Common myeloid progenitor, CD34-positive (primary cell): ENCODE data around the gene CTTNBP2NL.
"Not testable (repeated sequence)": the region's sequence is repeated elsewhere in the genome, so short reads cannot be mapped to it uniquely, and the experiment has no call there.

Source experiments
- CTCF ChIA-PET: fragments of 350-600 bp; sonication (Branson Sonifier 250); formaldehyde crosslinking; loops from one replicate; lab custom pipeline; 2021; ENCODE audit warnings: antibody characterized with exemption; lab: Charles Lee
- POLR2A ChIA-PET: fragments of 350-600 bp; sonication (Branson Sonifier 250); formaldehyde crosslinking; loops from one replicate; lab custom pipeline; 2021; ENCODE audit warnings: antibody characterized with exemption; lab: Charles Lee
- DNase-seq, 3 donors: peaks; one replicate each; pipeline versions ENCODE4 v3.0.0 to v3.0.0-alpha.2; 2013
- H3K27ac ChIP-seq, 2 experiments: 1 replicate in 1 of 2; 2 replicates in 1 of 2; pipeline ENCODE4 v1.7.0; 2013; ENCODE audit warnings: inconsistent platforms in 2 of 2, low read length in 2 of 2, mild to moderate bottlenecking in 2 of 2, low read depth in 1 of 2, moderate library complexity in 1 of 2; ENCODE audit not compliant: severe bottlenecking in 2 of 2, insufficient read depth in 1 of 2, poor library complexity in 1 of 2
- H3K27me3 ChIP-seq, 5 experiments: replicated peaks in 2 of 5; 1 replicate in 3 of 5; 2 replicates in 2 of 5; pipeline versions ENCODE4 v1.6.1 to v1.7.0; 2013; ENCODE audit warnings: low read length in 4 of 5, mild to moderate bottlenecking in 2 of 5, moderate library complexity in 2 of 5, inconsistent platforms in 1 of 5; ENCODE audit not compliant: insufficient read depth in 5 of 5, control insufficient read depth in 4 of 5
- H3K36me3 ChIP-seq, 4 experiments: 1 replicate in 2 of 4; 2 replicates in 2 of 4; pipeline versions ENCODE4 v1.6.1 to v1.7.0; 2013; ENCODE audit warnings: low read length in 3 of 4, control low read depth in 1 of 4, mild to moderate bottlenecking in 1 of 4; ENCODE audit not compliant: control insufficient read depth in 4 of 4, insufficient read depth in 4 of 4
- H3K4me1 ChIP-seq, 4 experiments: 1 replicate in 3 of 4; 2 replicates in 1 of 4; pipeline versions ENCODE4 v1.6.1 to v1.7.1; 2013; ENCODE audit warnings: low read length in 3 of 4, mild to moderate bottlenecking in 3 of 4, control low read depth in 1 of 4, inconsistent platforms in 1 of 4, moderate library complexity in 1 of 4; ENCODE audit not compliant: control insufficient read depth in 4 of 4, insufficient read depth in 4 of 4; ENCODE audit errors: control extremely low read depth in 1 of 4
- H3K4me3 ChIP-seq, 7 experiments: 1 replicate in 4 of 7; 2 replicates in 3 of 7; pipeline versions ENCODE4 v1.5.1 to v1.7.0; 2013; ENCODE audit warnings: mild to moderate bottlenecking in 7 of 7, low read length in 6 of 7, moderate library complexity in 6 of 7, inconsistent platforms in 2 of 7, low read depth in 2 of 7, control low read depth in 1 of 7; ENCODE audit not compliant: insufficient read depth in 4 of 7, control insufficient read depth in 1 of 7; ENCODE audit errors: extremely low read depth in 1 of 7
- H3K9me3 ChIP-seq, 5 experiments: 1 replicate in 4 of 5; 2 replicates in 1 of 5; pipeline versions ENCODE4 v1.6.1 to v1.7.1; 2013; ENCODE audit warnings: low read length in 4 of 5, mild to moderate bottlenecking in 2 of 5, inconsistent platforms in 1 of 5, low read depth in 1 of 5, moderate library complexity in 1 of 5; ENCODE audit not compliant: control insufficient read depth in 4 of 5, insufficient read depth in 2 of 5; ENCODE audit errors: control extremely low read depth in 1 of 5
- WGBS: methylation state at CpG from one replicate; pipeline ENCODE4 v1.1.5; 2013; ENCODE audit not compliant: insufficient coverage; 5-methylcytosine and 5-hydroxymethylcytosine counted together

Gene CTTNBP2NL

DNA sequence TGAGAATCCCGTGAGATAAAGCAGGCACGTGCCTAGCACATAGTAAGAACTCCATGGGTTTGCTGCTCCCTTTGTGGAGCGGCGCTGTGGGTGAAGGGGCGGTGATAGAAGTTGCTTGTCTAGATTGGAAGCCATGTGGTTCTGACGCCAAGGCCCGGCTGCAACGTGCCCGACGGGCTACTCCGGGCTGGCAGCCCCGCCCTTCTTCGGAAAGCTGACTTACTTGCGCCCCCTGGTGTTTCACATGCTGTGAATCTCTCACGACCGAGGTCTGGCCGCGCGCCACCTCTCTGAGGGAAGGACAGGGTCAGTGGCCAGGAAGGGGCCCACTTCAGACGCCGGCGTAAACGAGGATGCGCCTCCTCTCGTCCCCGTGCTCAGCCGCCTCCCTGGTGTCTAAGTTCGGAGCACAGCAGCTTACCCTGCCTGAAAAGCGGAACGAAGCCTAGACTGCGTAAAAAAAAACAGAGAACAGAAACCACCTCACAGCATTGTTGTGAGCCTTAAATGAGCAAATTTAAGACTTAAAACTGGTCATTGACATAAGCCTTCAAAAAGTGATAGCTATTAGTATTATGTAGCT, 70.2 kb downstream of the CTTNBP2NL start:
- Histone ChIP-seq H3K4me3 (peak overlapping the region; percentile 20 to 83 (median 66)), H3K4me1 (peaks cover 0 to 9% (median 7%) of the 10 kb centered on the region in 4 experiments), H3K9me3 (no peaks in the 10 kb centered on the region), H3K36me3 (no peaks in the 10 kb centered on the region), H3K27me3 (no peaks in the 10 kb centered on the region), H3K27ac (no peak overlapping the region)
- POLR2A ChIA-PET, result interaction anchor here (1.3 kb wide), 1 partner anchor 75 kb away, joined by 3 read pairs; no protein-coding TSS in a partner anchor
- CTCF ChIA-PET, result interaction anchor here (0.7 to 9.7 kb wide), 17 partner anchors 10 to 158 kb away, joined by 3 to 78 read pairs (median 3); partner anchors contain the start of genes CTTNBP2NL and ST7L
- 2% methylated on average over 30 of the region's 31 CpGs for WGBS
- DNase-seq, result peak; percentile 90 to 93 (median 93)

- H3K27me3 ChIP-seq, H3K4me1 ChIP-seq, H3K27ac ChIP-seq, POLR2A ChIA-PET, H3K4me3 ChIP-seq, H3K9me3 ChIP-seq, H3K36me3 ChIP-seq, DNase-seq: not testable (repeated sequence)
- 93% methylated on average over 2 of the region's 7 CpGs for WGBS
- CTCF ChIA-PET, result interaction anchor here (9.7 kb wide), 1 partner anchor 80 kb away, joined by 78 read pairs; no protein-coding TSS in a partner anchor
Measured at GRCh38 chr1:112470324-112470723, 74.3 kb downstream of the CTTNBP2NL start.

GRCh38 chr1:112470966-112471365, 75.0 kb downstream of the CTTNBP2NL start:
- Histone ChIP-seq H3K4me1 (peaks cover 0 to 9% (median 6%) of the 10 kb centered on the region in 4 experiments), H3K36me3 (no peaks in the 10 kb centered on the region), H3K27ac (no peak overlapping the region), H3K27me3 (peaks cover 0 to 3% (median 0%) of the 10 kb centered on the region in 5 experiments), H3K9me3 (no peaks in the 10 kb centered on the region), H3K4me3 (no peak overlapping the region)
- DNase-seq, result no peak
- ChIA-PET CTCF (no interaction called here), POLR2A (no interaction called here)
- WGBS, result no CpG with 5 or more reads among the region's 3 CpGs

DNA sequence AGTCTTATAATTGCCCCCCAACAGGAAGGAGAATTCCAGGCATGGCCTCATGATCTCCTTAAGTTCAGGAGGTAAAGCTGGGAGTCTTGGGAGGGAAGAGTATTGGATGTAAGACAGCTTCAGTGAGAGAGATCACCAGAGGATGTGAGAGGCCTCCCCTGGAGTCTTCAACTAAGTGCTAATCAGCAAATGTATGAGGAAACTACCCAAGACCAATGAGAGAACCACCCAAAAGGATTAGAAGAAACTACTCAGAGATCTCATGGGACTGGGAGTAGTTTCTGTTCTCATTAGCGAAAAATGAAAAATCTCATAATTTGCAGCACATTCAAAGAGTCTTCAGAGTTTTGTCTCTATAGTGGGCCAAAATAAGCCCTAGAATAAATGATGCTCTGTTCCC, 76.1 kb downstream of the CTTNBP2NL start:
- no peaks in the 10 kb centered on the region for H3K36me3 ChIP-seq
- no peak for DNase-seq
- peaks cover 0 to 3% (median 0%) of the 10 kb centered on the region in 5 experiments for H3K27me3 ChIP-seq
- ChIA-PET CTCF (interaction anchor here (1.4 kb wide), 1 partner anchor 81 kb away, joined by 4 read pairs; no protein-coding TSS in a partner anchor), POLR2A (no interaction called here)
- H3K27ac ChIP-seq, result no peak overlapping the region
- H3K9me3 ChIP-seq, result peaks cover 0 to 7% (median 2%) of the 10 kb centered on the region in 5 experiments
- H3K4me1 ChIP-seq, result no peaks in the 10 kb centered on the region
- no peak overlapping the region for H3K4me3 ChIP-seq
- WGBS, result no CpG with 5 or more reads among the region's 1 CpG

DNA sequence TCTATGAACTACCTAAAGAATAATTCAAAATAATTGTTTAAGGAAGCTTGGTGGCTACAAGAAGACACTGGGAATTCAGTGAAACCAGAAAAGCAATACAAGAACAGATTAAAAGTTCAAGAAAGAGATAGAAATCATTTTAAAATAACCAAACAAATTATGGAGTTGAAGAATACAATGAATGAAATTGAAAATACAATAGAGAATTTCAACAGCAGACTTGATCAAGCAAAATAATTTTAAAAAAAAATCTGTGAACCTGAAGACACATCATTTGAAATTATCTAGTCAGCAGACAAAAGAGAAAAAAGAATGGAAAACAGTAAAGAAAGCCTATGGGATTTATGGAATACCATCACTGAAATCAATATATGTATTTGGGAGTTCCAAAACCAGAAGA, 81.5 kb downstream of the CTTNBP2NL start:
- ChIA-PET CTCF (interaction anchor here (3.0 kb wide), 1 partner anchor 12 kb away, joined by 12 read pairs; no protein-coding TSS in a partner anchor), POLR2A (no interaction called here)
- no peaks in the 10 kb centered on the region for H3K4me1 ChIP-seq
- no peaks in the 10 kb centered on the region for H3K27me3 ChIP-seq
- DNase-seq, result no peak
- no peaks in the 10 kb centered on the region for H3K36me3 ChIP-seq
- H3K4me3 ChIP-seq, result no peak overlapping the region
- peaks cover 3 to 24% (median 5%) of the 10 kb centered on the region in 5 experiments for H3K9me3 ChIP-seq
- H3K27ac ChIP-seq, result no peak overlapping the region

- Histone ChIP-seq H3K36me3 (no peaks in the 10 kb centered on the region), H3K4me1 (no peaks in the 10 kb centered on the region), H3K9me3 (peaks cover 3 to 24% (median 5%) of the 10 kb centered on the region in 5 experiments), H3K27ac (no peak overlapping the region), H3K27me3 (no peaks in the 10 kb centered on the region), H3K4me3 (no peak overlapping the region)
- POLR2A ChIA-PET, result no interaction called here
- WGBS, result no CpG with 5 or more reads among the region's 1 CpG
- no peak for DNase-seq
- CTCF ChIA-PET, result no interaction called here
Measured at GRCh38 chr1:112478314-112478713, 82.3 kb downstream of the CTTNBP2NL start.

DNA sequence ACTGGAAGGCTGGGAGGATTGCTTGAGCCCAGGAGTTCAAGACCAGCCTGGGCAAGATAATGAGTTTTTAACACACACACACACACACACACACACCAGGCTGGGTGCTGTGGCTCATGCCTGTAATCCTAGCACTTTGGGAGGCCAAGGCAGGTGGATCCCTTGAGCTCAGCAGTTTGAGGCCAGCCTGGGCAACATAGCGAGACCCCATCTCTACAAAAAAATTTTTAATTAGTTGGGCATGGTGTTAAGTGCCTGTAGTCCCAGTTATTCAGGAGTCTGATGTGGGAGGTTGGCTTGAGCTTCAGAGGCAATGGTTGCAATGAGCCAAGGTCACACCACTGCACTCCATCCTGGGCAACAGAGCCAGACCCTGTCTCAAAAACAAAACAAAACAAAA, 90.0 kb downstream of the CTTNBP2NL start:
- H3K4me3 ChIP-seq, H3K36me3 ChIP-seq, DNase-seq, H3K9me3 ChIP-seq, POLR2A ChIA-PET, H3K4me1 ChIP-seq, H3K27ac ChIP-seq, H3K27me3 ChIP-seq: not testable (repeated sequence)
- no CpG with 5 or more reads among the region's 1 CpG for WGBS
- CTCF ChIA-PET, result interaction anchor here (1.2 to 1.5 kb wide), 2 partner anchors 16 to 96 kb away, joined by 5 to 6 read pairs; no protein-coding TSS in a partner anchor
